Left renal pelvis (tissue), 4 donors: Measurements from ENCODE around the gene SPDYE1. TPM values are rescaled to one million over a fixed set of nuclear protein-coding genes. Genes with fewer than 3 reads are reported as not detected.

Experiments
- DNase-seq, 4 donors: peaks; one replicate each; pipeline ENCODE4 v3.0.0-alpha.2; 2013; ENCODE audit warnings: low read depth in 4 of 4, low spot score in 3 of 4
- polyA plus RNA-seq, 4 donors: library from polyadenylated mRNA; unstranded; fragments of 120-200 nt; gene quantifications; one replicate each; pipeline ENCODE4 v1.2.1, GENCODE V29; 2013; ENCODE audit not compliant: insufficient read length in 4 of 4

The SPDYE1 gene
- polyA plus RNA-seq, 4 donors: 0.60 to 1.2 (median 0.98) TPM

GRCh38 chr7:44059219-44060090 is 61.8 kb downstream of the SPDYE1 start:
- no peak for DNase-seq

Other genes with a start within 250 kb of the SPDYE1 start
- 10 to 100 TPM; 41.8 to 57.2 (median 48.9) TPM for gene BLVRA, start 239.2 kb upstream of the SPDYE1 start, polyA plus RNA-seq
- gene MRPS24, start 128.4 kb upstream of the SPDYE1 start, polyA plus RNA-seq: 10 to 100 TPM; 54.0 to 97.7 (median 71.3) TPM
- 10 to 100 TPM; 28.7 to 39.6 (median 30.6) TPM for gene URGCP, start 91.3 kb upstream of the SPDYE1 start, polyA plus RNA-seq
- gene UBE2D4, start 71.5 kb upstream of the SPDYE1 start, polyA plus RNA-seq: 10 to 100 TPM; 18.7 to 26.8 (median 21.3) TPM
- 10 to 100 TPM; 58.3 to 78.7 (median 64.2) TPM for gene DBNL, start 46.8 kb downstream of the SPDYE1 start, polyA plus RNA-seq
- 1 to 10 TPM in 3 of 4 donors, under 1 TPM in 1; 0.26 to 2.8 (median 1.6) TPM for gene PGAM2, start 67.7 kb downstream of the SPDYE1 start, polyA plus RNA-seq
- 10 to 100 TPM; 10.9 to 33.8 (median 19.7) TPM for gene POLM, start 84.6 kb downstream of the SPDYE1 start, polyA plus RNA-seq
- 100 to 1,000 TPM in 1 of 4 donors, 10 to 100 TPM in 3; 64.8 to 169 (median 78.0) TPM for gene AEBP1, start 106.4 kb downstream of the SPDYE1 start, polyA plus RNA-seq
- gene POLD2, start 125.7 kb downstream of the SPDYE1 start, polyA plus RNA-seq: 100 to 1,000 TPM in 3 of 4 donors, 10 to 100 TPM in 1; 96.7 to 117 (median 113) TPM
- gene MYL7, start 143.4 kb downstream of the SPDYE1 start, polyA plus RNA-seq: 1 to 10 TPM in 1 of 4 donors, under 1 TPM in 2, not detected in 1; 0.29 to 1.2 (median 0.45) TPM
- 1 to 10 TPM; 2.4 to 3.8 (median 2.7) TPM for gene GCK, start 191.5 kb downstream of the SPDYE1 start, polyA plus RNA-seq
- gene YKT6, start 203.1 kb downstream of the SPDYE1 start, polyA plus RNA-seq: 10 to 100 TPM; 67.7 to 82.2 (median 80.8) TPM